Uterus (tissue), 2 donors: ENCODE results near the gene CELF4.

Experiments used
- POLR2A ChIP-seq, 2 donors: fragments of 450-650 bp; IDR thresholded peaks; one replicate each; pipeline ENCODE4 v1.6.1; 2016; ENCODE audit warnings: antibody characterized with exemption in 2 of 2, mild to moderate bottlenecking in 1 of 2, moderate library complexity in 1 of 2
- TF ChIP-seq, protein P1 (sequence below), 4 experiments: fragments of 200-600 bp in 2 of 4; fragments of 450-650 bp in 2 of 4; sonication (generic) in 2 of 4; IDR thresholded peaks; one replicate each; pipeline ENCODE4 v1.5.1; 2016 to 2019; ENCODE audit warnings: antibody characterized with exemption in 4 of 4, mild to moderate bottlenecking in 2 of 4, moderate library complexity in 1 of 4

GRCh38 chr18:37320317-37320716 is 245.3 kb downstream of the CELF4 start:
- TF ChIP-seq, protein P1, sequence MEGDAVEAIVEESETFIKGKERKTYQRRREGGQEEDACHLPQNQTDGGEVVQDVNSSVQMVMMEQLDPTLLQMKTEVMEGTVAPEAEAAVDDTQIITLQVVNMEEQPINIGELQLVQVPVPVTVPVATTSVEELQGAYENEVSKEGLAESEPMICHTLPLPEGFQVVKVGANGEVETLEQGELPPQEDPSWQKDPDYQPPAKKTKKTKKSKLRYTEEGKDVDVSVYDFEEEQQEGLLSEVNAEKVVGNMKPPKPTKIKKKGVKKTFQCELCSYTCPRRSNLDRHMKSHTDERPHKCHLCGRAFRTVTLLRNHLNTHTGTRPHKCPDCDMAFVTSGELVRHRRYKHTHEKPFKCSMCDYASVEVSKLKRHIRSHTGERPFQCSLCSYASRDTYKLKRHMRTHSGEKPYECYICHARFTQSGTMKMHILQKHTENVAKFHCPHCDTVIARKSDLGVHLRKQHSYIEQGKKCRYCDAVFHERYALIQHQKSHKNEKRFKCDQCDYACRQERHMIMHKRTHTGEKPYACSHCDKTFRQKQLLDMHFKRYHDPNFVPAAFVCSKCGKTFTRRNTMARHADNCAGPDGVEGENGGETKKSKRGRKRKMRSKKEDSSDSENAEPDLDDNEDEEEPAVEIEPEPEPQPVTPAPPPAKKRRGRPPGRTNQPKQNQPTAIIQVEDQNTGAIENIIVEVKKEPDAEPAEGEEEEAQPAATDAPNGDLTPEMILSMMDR (IDR thresholded peaks at IDR 0.05), result no peak
- TF ChIP-seq POLR2A (IDR thresholded peaks at IDR 0.05), result no peak
